ACC112 (cell line): ENCODE measurements around the gene ITPR1.
A peak's percentile ranks its signal among the peaks of the same experiment; 100 is the strongest.

ENCODE experiments used
- H2AFZ ChIP-seq: fragments of 200-600 bp; sonication (generic); one replicate; pipeline ENCODE4 v1.6.0; 2017; ENCODE audit warnings: antibody characterized with exemption, low read length; ENCODE audit not compliant: unreplicated experiment
- H3K27ac ChIP-seq: fragments of 200-600 bp; sonication (generic); 2 replicates; pipeline ENCODE4 v1.5.1; 2014; ENCODE audit warnings: low read depth, mild to moderate bottlenecking, antibody characterized with exemption, low read length, moderate library complexity
- H3K27me3 ChIP-seq: fragments of 200-600 bp; sonication (generic); 2 replicates; pipeline ENCODE4 v1.6.1; 2014; ENCODE audit warnings: mild to moderate bottlenecking, antibody characterized with exemption, low read length, moderate library complexity, mixed read lengths; ENCODE audit not compliant: insufficient read depth
- H3K36me3 ChIP-seq: fragments of 200-600 bp; sonication (generic); 2 replicates; pipeline ENCODE4 v1.6.1; 2016; ENCODE audit warnings: mild to moderate bottlenecking, antibody characterized with exemption, low read length, moderate library complexity, mixed read lengths; ENCODE audit not compliant: insufficient read depth
- H3K4me1 ChIP-seq: fragments of 200-600 bp; sonication (generic); one replicate; pipeline ENCODE4 v1.6.1; 2016; ENCODE audit warnings: low read length, mixed read lengths; ENCODE audit not compliant: insufficient read depth, unreplicated experiment, control insufficient read depth
- H3K4me3 ChIP-seq: fragments of 200-600 bp; sonication (generic); 2 replicates; pipeline ENCODE4 v1.5.1; 2014; ENCODE audit warnings: mild to moderate bottlenecking, low read depth, low read length
- H3K79me2 ChIP-seq: fragments of 200-600 bp; sonication (generic); one replicate; pipeline ENCODE4 v1.6.0; 2016; ENCODE audit warnings: low read length; ENCODE audit not compliant: control insufficient read depth, unreplicated experiment, insufficient read depth

Gene ITPR1

DNA sequence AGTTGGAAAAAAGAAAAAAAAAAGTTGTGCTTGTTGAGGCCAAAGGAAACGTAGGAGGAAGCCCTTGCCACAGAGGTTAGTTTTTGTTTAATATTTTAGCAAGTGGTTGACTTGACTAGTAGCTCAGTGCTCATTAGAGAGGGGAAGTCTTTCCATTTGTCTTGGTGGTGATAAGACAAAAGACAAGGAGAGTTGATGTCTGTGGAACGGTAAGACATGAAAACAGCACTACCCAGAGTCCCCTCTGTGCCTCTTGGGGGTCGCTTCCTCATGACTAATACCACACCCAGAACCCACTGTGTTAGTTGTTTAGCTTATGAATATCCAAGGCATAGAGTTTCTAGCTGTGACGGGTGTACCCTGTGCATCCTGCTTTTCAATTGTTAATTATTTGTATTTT, 211.4 kb downstream of the ITPR1 start:
- H3K36me3 ChIP-seq = no peaks in the 10 kb centered on the region
- no peaks in the 10 kb centered on the region for H3K79me2 ChIP-seq
- H3K4me1 ChIP-seq = no peaks in the 10 kb centered on the region
- no peak overlapping the region for H3K27ac ChIP-seq
- no peak overlapping the region for H2AFZ ChIP-seq
- H3K4me3 ChIP-seq = no peak overlapping the region
- H3K27me3 ChIP-seq = no peaks in the 10 kb centered on the region

DNA sequence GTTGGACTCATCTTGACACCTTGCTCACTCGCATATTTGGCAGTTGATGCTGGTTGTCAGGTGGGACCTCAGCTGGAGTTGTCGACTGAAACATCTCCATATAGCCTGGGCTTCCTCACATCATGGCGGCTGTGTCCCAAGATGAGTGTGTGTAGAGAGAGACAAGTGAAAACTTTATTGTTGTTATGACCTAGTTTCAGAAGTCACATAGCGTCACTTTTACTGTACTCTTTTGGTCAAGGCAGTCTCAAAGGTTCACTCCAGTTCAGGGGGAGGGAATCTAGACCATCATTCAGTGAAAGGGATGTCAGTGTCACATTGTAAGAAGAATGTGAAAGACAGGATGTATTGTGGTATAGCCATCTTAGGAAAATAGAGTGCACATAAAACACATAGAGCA, 214.2 kb downstream of the ITPR1 start:
- Histone ChIP-seq H3K4me3 (no peak overlapping the region), H3K27ac (no peak overlapping the region), H2AFZ (no peak overlapping the region), H3K4me1 (no peaks in the 10 kb centered on the region), H3K36me3 (no peaks in the 10 kb centered on the region), H3K27me3 (no peaks in the 10 kb centered on the region), H3K79me2 (no peaks in the 10 kb centered on the region)

DNA sequence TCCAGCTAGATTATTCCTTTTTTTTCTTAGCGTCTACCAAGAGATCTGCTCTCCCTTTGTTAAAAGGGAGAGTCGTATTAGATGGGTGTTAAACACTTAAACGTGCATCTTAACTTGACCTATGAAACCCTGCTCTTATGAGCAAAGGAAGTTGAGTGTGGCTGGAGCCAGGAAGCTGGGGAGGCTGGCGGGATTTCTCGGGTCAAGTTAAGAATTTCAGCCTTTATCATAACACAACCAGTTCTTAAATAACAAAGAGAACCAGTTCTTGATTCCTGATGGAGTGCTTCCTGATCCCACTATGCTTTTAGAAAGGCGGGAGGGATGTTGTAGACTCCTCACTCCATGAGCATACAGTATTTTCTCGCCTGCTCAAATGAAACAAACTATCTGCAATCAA, 215.1 kb downstream of the ITPR1 start:
- Histone ChIP-seq H3K27me3 (no peaks in the 10 kb centered on the region), H3K27ac (no peak overlapping the region), H3K36me3 (no peaks in the 10 kb centered on the region), H3K4me3 (no peak overlapping the region), H2AFZ (no peak overlapping the region), H3K4me1 (no peaks in the 10 kb centered on the region), H3K79me2 (no peaks in the 10 kb centered on the region)

DNA sequence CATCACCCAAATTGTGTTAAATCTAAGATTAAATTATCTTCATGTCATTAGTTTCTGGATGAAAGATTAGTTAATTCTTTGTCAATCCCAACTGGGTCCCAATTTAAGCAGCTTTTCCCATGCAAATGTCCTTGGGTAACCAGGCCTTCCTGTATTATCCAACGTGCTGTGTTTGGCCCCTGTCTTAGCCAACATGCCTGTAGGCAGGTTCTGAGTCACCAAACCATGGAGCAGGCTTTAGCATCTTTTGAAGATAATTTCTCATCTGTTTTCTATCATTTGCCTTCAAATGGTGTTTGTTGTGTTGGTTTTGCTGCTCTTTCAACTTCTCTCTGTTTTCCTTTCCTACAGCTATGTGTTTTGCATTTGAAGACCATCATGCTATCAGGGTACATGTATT, 216.2 kb downstream of the ITPR1 start:
- Histone ChIP-seq H3K79me2 (no peaks in the 10 kb centered on the region), H3K4me3 (no peak overlapping the region), H2AFZ (no peak overlapping the region), H3K27me3 (no peaks in the 10 kb centered on the region), H3K4me1 (no peaks in the 10 kb centered on the region), H3K36me3 (no peaks in the 10 kb centered on the region), H3K27ac (no peak overlapping the region)

DNA sequence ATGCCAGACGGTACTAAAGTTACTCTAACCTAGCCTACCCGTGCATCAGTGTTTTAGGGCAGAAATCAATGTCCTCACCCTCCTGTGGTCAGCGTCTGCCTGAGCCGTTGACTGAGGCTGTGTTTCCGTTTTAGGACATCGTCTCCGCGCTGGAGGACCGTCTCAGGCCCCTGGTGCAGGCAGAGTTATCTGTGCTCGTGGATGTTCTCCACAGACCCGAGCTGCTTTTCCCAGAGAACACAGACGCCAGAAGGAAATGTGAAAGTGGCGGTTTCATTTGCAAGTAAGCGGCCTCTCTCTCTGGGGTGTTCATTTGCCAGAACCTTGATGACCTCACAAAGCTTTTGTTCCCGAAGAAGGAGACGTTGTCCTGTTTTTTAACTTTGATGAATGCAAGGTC, 217.0 kb downstream of the ITPR1 start:
- Histone ChIP-seq H3K27ac (no peak overlapping the region), H3K36me3 (no peaks in the 10 kb centered on the region), H3K4me3 (no peak overlapping the region), H3K4me1 (no peaks in the 10 kb centered on the region), H3K27me3 (no peaks in the 10 kb centered on the region), H2AFZ (no peak overlapping the region), H3K79me2 (no peaks in the 10 kb centered on the region)

DNA sequence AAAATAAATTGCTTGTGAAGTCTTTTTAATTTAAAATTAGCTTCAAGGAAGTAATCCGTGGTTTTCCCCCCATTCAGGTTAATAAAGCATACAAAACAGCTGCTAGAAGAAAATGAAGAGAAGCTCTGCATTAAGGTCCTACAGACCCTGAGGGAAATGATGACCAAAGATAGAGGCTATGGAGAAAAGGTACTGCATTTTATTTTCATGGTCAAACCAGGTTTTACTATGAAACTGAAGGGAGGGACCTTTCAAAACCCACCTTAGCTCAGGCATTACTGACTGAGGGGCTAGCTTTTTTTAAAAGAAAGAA, 218.5 kb downstream of the ITPR1 start:
- Histone ChIP-seq H2AFZ (no peak overlapping the region), H3K27me3 (no peaks in the 10 kb centered on the region), H3K36me3 (no peaks in the 10 kb centered on the region), H3K79me2 (no peaks in the 10 kb centered on the region), H3K4me1 (peaks cover 6% of the 10 kb centered on the region), H3K4me3 (no peak overlapping the region), H3K27ac (no peak overlapping the region)

DNA sequence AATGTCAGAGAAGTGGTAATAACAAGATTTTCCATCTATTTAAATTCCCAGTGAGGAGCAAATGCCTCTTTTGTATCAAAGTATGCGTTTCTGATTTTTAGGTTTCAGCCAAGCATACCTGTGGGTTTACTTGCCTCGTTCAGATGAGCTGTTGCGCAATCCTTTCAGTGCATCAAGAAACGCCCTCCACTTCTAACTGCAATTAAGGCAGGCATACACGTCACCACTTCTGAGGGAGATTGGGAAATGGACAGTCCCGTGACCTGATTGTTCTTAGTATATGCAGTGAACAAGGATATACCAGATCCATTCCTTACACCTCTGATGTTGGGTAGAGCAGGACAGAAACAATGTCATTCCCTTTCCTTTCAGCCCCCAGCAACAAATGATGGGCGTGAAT, 219.0 kb downstream of the ITPR1 start:
- no peak overlapping the region for H3K4me3 ChIP-seq
- H2AFZ ChIP-seq = no peak overlapping the region
- H3K4me1 ChIP-seq = peaks cover 10% of the 10 kb centered on the region
- no peaks in the 10 kb centered on the region for H3K27me3 ChIP-seq
- no peak overlapping the region for H3K27ac ChIP-seq
- H3K79me2 ChIP-seq = no peaks in the 10 kb centered on the region
- no peaks in the 10 kb centered on the region for H3K36me3 ChIP-seq

DNA sequence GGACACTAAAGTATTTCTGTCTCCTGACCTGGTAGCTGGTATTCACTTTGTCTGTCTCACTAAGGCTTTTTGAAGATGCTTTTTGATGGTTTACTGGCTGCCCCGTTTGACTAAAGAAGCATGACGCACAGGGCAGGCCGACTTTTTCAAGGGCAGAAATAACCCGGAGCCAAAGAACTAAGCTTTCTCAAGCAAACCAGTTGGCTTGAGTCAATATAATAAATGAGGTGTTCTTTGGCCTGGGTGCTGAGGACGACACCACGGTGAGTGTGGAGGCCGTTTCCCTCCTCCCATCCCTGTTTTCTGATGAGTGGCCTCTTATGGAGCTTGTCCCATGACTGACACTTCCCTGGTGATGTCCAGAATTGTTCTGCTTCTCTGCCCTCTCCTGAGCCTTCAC, 220.9 kb downstream of the ITPR1 start:
- no peak overlapping the region for H3K27ac ChIP-seq
- no peaks in the 10 kb centered on the region for H3K36me3 ChIP-seq
- no peak overlapping the region for H3K4me3 ChIP-seq
- no peaks in the 10 kb centered on the region for H3K27me3 ChIP-seq
- H2AFZ ChIP-seq = no peak overlapping the region
- no peaks in the 10 kb centered on the region for H3K79me2 ChIP-seq
- peaks cover 13% of the 10 kb centered on the region for H3K4me1 ChIP-seq

DNA sequence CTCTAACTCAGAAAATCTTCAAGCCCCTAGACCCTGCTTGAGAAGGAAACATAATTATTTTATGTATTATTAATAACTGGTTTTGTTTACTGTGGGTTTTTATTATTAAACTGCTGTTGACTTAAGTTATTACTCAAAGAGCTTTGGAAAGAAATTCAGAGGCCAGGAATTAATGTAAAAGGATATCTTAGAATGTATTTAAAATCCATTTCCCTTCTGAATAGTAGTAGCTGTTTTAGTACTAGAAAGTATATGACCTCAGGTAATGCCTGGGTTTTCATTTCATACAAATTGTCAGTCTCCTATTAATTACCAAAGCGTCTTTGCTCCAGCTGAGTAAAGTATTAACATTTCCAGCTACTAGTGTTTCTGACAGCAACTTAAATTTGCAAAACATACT, 223.1 kb downstream of the ITPR1 start:
- H3K36me3 ChIP-seq = no peaks in the 10 kb centered on the region
- H2AFZ ChIP-seq = no peak overlapping the region
- no peaks in the 10 kb centered on the region for H3K79me2 ChIP-seq
- H3K4me3 ChIP-seq = no peak overlapping the region
- H3K4me1 ChIP-seq = peaks cover 25% of the 10 kb centered on the region
- H3K27me3 ChIP-seq = no peaks in the 10 kb centered on the region
- H3K27ac ChIP-seq = peak overlapping the region; percentile 63; the same call in 1 of the 2 replicates

DNA sequence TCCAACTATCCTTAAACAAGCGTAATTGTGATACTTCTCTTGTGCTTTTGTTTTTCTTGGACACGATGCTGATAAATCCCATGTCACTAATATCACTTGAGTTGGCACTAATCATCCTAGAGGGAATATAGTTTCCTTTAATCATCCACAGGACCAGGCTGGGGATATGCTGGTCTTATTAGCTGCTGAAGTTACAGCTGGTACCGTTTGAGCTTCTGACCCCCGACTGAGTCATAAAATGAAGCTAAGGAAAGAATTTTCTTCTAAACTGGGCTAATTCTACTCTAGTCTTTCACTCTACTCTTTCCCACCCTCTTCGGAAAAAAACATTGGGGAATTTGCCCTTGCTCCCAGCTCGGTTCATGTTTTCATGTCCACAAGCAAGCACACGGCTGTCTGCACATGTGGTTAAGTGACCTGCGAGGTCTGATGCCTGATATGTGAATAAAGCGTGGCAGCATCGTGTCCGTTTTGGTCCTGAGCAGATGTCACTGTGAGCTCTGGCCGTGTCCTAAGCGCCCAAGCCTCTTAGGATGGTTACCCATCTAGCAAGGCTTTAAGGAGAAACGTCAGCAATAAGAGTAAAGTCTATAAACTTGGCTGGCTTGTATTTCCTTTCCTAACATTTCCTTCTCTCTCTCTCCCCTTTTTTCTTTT, 223.7 kb downstream of the ITPR1 start:
- H3K4me3 ChIP-seq = no peak overlapping the region
- peak overlapping the region; percentile 77 for H2AFZ ChIP-seq
- H3K36me3 ChIP-seq = no peaks in the 10 kb centered on the region
- no peaks in the 10 kb centered on the region for H3K27me3 ChIP-seq
- no peaks in the 10 kb centered on the region for H3K79me2 ChIP-seq
- H3K27ac ChIP-seq = peak overlapping the region; percentile 63
- H3K4me1 ChIP-seq = peaks cover 31% of the 10 kb centered on the region

DNA sequence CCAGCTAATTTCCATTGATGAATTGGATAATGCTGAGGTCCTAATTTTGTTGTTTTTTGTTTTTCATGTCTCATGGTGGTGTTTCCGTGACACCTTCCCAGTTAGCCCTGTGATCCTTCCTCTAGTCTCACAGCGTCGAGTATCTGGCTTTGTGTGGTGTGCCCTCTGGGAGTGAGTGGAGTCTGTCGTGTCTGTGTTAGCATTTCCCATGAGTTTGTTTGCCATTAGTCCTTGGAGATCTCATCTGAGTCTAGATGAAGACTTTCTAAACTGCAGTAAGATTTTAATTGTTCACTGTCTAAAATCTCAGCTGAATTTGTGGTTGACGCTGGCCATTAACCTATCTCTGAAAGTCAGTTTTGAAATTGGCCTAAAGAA, 224.2 kb downstream of the ITPR1 start:
- no peaks in the 10 kb centered on the region for H3K27me3 ChIP-seq
- peaks cover 36% of the 10 kb centered on the region for H3K4me1 ChIP-seq
- no peak overlapping the region for H3K4me3 ChIP-seq
- peak overlapping the region; percentile 77 for H2AFZ ChIP-seq
- peak overlapping the region; percentile 63 for H3K27ac ChIP-seq
- H3K79me2 ChIP-seq = no peaks in the 10 kb centered on the region
- H3K36me3 ChIP-seq = no peaks in the 10 kb centered on the region
